ENCODE results near the gene COL13A1.

Gene COL13A1

GRCh38 chr10:69855346-69856111 is 53.8 kb downstream of the COL13A1 start:
- ATAC-seq: no peak

GRCh38 chr10:69856601-69857166 is 55.0 kb downstream of the COL13A1 start:
- ATAC-seq: no peak
- TF ChIP-seq ZNF565 (CRISPR knock-in tag; conservative IDR thresholded peaks at IDR 0.05; ENCODE audit: low read depth) (no peak), ISL1 (CRISPR knock-in tag; IDR thresholded peaks at IDR 0.05) (no peak), BACH2 (CRISPR knock-in tag; IDR thresholded peaks at IDR 0.05; ENCODE audit: borderline replicate concordance) (no peak), OSR1 (CRISPR knock-in tag; IDR thresholded peaks at IDR 0.05) (no peak), RARB (CRISPR knock-in tag; IDR thresholded peaks at IDR 0.05) (no peak)

More at GRCh38 chr10:69855346-69856111, 53.8 kb downstream of the COL13A1 start:
- TF ChIP-seq SNAI2 (CRISPR knock-in tag; IDR thresholded peaks at IDR 0.05): no peak
- no peak for TF ChIP-seq CSDC2 (CRISPR knock-in tag; IDR thresholded peaks at IDR 0.05)
- TF ChIP-seq PATZ1 (CRISPR knock-in tag; IDR thresholded peaks at IDR 0.05; ENCODE audit: borderline replicate concordance): no peak
- no peak for TF ChIP-seq ZC3H10 (CRISPR knock-in tag; IDR thresholded peaks at IDR 0.05)
- no peak for TF ChIP-seq GLIS3 (CRISPR knock-in tag; IDR thresholded peaks at IDR 0.05)
- TF ChIP-seq ARNTL (CRISPR knock-in tag; IDR thresholded peaks at IDR 0.05; ENCODE audit: borderline replicate concordance, low read depth): no peak

- TF ChIP-seq PPARA (CRISPR knock-in tag; IDR thresholded peaks at IDR 0.05; ENCODE audit: borderline replicate concordance) (no peak), CSRNP3 (CRISPR knock-in tag; IDR thresholded peaks at IDR 0.05) (no peak), POU6F1 (CRISPR knock-in tag; IDR thresholded peaks at IDR 0.05; ENCODE audit: borderline replicate concordance, low read depth) (no peak), TCF4 (CRISPR knock-in tag; IDR thresholded peaks at IDR 0.05; ENCODE audit: borderline replicate concordance) (no peak)
- ATAC-seq: no peak
These were observed 56.5 kb downstream of the COL13A1 start for GRCh38 chr10:69858201-69858600.

GRCh38 chr10:69860271-69860670 is 58.6 kb downstream of the COL13A1 start:
- no peak for ATAC-seq
- TF ChIP-seq PATZ1 (CRISPR knock-in tag; IDR thresholded peaks at IDR 0.05; ENCODE audit: borderline replicate concordance): no peak
- TF ChIP-seq GLIS3 (CRISPR knock-in tag; IDR thresholded peaks at IDR 0.05): no peak
- TF ChIP-seq POU6F1 (CRISPR knock-in tag; IDR thresholded peaks at IDR 0.05; ENCODE audit: borderline replicate concordance, low read depth): no peak
- TF ChIP-seq SNAI2 (CRISPR knock-in tag; IDR thresholded peaks at IDR 0.05): no peak
- TF ChIP-seq TOX (CRISPR knock-in tag; IDR thresholded peaks at IDR 0.05; ENCODE audit: borderline replicate concordance): no peak
- no peak for TF ChIP-seq RARB (CRISPR knock-in tag; IDR thresholded peaks at IDR 0.05)
- no peak for TF ChIP-seq ZNF565 (CRISPR knock-in tag; conservative IDR thresholded peaks at IDR 0.05; ENCODE audit: low read depth)

Measured in SK-N-SH treated with all-trans-retinoic acid at 6 μM for 48 hours (cell line).